GM19455 (cell line): Measurements from ENCODE around the gene BAIAP2L2.

Experiments
- ATAC-seq: cut with Tn5 transposase; IDR thresholded peaks from one replicate; pipeline ENCODE4 v1.9.1; 2021; ENCODE audit not compliant: unreplicated experiment

The BAIAP2L2 gene

DNA sequence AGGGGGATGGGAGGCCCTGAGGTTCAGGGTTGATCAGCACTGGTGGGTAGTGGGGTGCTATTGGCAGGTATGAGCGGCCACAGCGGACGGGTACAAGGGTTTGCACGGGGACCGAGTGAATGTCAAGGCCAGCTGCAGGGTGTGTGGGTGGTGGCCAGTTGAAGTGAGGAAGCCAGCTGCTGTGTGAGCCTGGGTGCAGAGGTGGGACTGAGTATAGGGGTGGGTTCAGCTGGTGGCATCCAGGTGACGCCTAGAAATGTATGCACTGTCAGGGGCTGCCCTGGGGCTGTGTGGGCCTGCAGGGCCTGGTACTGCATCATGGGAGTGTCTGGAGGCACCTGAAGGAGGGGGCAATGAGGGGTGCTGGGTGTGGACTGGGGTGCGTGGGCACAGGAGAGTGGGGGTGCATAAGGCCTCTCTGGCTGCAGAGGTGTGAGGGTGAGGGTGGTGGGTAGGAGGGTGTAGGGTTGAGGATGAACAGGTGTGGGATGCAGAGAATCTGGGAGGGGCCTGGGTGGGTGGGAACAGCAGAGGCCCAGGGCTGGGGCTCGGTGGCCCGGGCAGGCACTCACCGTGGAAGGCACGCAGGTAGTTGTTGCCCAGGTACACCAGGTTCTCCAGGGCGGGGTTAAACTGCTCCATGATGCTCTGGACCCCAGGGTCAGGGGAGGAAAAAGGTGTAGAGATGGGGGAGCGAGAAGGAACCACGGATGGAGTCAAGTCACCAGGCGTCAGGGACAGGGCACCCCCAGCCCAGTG lies 1.7 kb downstream of the BAIAP2L2 start:
- no peak for ATAC-seq

DNA sequence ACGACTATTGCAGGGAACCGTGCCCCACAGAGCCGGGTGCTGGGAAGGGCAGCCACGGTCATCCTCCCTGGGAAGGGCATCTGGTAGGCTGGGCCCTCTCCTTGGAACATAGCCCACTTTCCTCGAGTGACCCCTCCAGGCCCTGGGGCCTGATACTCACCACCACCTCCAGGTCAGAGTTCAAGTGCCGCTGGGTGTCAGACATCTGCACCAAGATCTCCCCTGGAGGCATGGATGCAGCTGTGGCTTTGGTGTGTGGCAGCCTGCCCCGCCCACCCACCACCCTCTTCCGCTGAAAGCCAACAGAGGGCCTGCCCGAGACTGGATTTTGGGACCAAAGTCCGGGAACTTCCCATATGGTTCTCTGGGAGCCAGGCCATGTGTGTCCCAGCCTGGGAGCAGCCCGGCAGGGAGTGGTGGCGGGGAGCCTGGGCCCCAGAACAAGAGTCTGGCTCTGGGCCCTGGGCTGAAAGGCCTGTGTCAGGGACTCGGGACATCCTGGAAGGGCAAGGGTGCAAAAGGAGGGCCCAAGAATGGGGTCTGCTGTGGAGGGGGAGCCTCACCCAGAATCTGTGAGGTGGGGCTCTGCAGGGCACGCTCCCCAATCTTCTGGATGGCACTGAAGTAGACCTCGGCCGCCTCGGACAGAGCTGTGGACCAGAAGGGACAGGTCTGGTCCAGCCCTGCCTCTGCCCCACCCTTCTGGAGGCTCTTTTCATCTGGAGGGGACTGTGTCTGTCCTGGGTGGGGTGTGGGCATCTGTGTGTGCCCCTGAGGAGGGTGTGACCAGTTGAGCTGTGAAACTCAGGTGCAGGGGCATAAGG lies 2.6 kb downstream of the BAIAP2L2 start:
- no peak for ATAC-seq

DNA sequence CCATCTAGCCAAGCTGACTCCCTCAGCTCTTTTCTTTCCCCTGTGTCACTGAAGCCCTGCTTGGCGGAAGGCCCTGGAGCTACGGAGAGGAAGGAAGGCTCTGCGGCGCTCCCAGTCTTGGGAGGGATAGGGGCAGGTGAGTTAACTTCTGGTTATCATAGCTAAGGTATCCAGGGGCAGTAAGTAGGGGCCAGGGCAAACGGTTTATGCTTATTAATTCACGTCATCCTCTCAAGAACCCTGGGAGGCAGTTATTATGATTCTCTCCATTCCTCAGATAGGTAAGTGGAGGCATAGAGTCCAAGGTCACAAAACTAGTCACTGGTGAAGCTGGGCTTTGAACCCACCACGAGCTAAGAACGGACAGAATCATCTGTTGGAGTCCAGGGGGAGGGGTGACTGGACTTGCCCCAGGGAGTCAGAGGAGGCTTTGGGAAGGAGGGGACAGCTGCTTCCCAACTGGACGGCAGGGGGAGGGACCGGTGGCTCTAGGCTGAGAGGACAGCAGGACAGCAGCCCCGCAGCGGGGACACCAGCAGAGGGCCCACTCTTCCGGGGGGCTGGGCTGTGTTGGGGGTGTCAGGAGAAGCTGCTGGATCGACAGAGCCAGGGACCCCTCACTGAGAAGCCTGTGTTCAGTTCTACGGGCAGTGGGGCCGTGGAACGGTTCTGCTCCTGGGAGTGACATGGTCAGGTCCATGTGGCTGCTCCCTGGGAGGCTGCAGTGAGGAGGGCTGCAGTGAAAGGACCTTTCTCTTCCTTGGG lies 3.5 kb downstream of the BAIAP2L2 start:
- ATAC-seq, result no peak

DNA sequence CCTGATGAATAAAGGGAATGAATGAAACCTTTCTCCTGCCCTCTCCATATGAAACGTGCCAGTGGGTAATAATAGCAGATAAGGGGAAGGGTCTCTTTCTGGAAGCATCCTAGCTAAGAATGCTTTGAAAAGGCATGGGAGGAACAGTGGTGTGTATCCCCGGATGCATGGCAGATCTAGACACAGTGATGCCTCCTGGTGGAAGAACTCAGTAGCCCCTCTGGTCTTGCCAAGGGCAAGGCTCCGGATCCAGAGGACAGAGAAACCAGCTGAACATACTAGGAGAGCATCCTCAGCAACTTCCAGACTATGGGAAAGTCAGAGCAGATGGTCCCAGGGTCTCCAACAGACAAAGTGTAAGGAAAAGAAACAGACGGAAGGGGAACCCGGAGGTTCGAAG lies 6.4 kb downstream of the BAIAP2L2 start:
- no peak for ATAC-seq

DNA sequence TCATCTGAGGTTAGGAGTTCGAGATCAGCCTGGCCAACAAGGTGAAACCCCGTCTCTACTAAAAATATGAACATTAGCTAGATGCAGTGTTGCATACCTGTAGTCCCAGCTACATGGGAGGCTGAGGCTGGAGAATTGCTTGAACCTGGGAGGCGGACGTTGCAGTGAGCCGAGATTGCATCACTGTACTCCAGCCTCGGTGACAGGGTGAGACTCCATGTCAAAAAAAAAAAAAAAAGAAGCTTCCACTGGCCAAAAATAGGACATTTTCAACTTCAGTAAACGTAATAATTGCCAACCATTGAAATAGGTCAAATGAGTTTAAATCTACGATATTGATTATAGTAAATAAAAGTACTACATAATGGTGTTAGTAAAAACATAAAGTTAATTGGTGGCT lies 6.8 kb downstream of the BAIAP2L2 start:
- no peak for ATAC-seq

DNA sequence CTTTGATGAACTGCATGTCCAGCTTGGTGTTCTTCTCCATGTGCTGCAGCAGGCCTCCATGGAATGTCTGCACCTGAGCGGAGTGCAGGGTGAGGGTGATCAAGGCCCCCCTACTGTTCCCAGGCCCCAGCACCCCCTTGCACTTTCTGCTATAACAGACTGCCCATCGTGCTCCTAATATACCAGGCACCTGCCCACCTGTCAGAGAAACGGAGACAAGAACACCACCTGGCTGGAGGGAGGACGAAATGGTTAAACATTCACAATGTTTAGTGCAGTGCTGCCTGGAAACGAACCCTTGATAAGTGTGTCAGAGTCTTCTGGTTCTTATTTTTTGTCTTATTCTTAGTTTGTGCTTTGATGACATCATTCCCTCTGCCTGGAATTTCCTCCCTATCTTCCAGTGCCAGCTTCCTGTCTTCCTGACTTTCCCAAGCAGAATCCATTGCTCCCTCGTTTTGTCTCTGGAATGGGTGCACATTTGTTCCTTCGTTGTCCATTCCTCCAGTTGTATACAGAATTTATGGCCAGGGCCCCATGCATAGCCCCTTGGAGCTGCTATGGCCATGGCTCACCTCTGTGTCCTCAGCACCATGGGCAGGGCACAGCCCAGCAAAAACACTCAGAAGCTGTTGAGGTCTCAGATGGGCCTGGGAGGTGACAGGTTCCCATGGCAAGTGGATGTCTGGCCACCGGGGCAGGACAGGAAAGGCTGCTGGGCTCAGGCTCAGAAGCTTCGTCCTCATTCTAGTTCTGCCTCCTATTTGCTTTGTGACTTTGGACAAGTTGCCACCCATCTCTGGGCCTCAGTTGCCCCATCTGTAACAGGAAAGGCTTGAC lies 11.9 kb downstream of the BAIAP2L2 start:
- ATAC-seq, result no peak

DNA sequence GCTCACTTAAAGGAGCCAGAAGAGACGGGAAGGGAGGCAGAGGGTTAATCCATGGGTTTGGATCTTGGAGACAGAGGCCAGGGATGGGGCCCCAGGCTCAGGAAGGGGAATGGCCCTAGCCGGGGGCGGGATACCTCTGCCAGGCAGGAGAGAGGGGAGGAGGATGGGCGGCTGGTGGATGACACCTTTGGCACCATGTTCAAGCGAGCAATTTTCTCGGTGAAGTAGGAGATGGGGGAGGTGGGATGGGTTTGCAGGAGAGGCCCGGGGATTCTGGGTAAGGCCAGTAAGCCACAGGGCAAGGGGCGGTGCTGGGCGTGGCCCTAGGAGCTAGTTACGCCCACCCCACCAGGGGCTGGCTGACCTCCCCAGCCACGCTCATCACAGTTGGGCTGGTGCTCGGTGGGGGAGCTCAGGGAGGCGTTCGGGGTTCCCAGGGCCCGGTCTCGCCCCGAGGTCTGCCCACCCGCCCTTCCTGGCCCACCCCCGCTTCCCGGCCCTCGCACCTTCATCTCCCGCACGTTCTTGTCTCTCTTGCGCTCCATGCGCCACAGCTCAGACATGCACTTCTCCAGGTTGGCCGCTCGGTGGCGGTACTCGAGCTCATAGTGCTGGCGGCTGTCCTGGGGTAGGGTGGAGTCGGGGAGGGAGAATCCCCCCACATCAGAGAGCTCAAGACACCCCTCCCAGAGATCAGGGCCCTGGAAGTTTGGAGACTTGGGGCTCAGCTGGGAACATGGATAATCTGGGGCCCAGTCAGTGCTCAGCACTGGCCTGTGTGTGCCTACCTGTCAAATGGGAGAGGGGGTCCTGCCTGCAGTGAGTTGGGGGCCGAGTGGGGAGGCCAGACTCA lies 12.7 kb downstream of the BAIAP2L2 start:
- ATAC-seq, result no peak

DNA sequence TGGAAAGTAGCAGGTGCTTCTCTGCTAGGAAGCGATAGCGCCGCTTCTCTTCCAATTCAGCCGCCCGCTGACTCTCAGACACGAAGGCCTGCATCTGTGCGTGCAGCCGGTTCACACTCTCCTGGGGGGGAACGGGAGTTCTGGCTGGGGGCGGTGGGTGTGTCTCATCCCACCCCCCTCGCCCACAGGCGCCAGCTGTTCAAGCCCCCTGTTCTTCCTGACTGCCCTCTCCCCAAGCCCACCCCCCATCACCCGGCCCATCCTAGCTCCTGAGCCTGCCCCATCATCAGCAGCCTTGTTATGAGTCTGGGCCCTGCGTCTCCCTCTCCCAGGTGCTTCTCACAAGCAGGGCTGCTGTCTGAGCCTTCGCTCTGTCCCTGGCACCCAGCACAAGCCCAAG lies 13.4 kb downstream of the BAIAP2L2 start:
- ATAC-seq, result no peak

DNA sequence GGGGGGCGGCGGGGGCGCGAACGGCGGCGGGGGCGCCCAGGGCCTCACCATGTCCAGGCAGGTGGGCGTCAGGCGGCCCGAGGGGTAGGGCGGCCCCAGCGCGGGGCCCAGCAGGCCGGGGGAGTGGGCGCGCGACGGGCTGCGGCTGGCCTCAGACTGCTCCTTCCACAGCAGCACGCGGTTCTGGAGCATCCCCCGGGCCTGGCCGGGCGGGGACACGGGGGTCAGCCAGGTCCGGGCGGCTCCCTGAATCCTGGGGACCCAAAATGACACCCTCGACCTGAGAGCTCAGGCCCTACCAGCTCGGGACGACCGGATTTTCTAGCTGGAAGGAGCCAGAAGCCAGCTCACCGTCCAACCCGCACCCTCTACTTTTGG lies 21.0 kb downstream of the BAIAP2L2 start:
- ATAC-seq, result no peak

DNA sequence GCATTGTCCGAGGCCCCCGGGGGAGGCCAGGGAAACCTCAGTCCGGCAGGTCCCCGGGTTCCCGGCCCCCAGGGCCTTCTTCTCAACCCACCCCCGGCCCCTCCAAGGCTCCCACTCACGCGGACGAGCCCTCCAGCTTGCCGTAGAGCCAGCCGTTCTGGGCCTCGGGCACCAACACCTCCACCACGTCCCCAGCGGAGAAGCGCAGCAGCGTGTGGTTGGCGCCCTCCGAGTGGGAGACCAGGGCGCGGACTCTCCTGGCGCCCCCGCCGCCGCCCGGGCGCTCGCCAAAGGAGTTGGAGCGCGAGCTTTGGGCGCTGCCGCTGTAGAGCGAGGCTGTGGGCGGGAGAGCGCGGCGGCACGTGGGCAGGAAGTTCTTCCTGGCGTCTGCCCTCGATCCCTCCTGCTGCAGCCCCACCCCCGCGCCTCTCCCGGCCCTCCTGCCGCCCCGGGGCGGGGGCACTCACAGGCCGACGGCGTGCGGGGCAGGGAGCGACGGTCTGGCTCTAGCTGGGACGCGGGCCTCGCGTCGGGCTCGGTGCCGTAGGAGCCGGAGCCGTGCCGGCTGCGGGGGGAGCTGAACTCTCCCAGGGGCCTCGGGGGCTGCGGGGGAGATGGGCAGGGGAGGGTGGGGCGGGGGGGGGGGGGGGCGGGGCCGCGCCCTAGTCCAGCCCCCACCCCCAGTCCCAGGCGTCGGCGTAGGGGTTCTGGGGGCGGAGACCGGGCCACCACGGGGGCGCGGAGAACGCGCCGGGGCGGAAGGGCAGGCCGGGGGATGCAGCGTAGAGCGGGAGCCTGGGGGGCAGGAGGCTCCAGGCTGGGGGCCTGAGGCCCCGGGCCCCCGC lies 21.6 kb downstream of the BAIAP2L2 start:
- ATAC-seq, result no peak

DNA sequence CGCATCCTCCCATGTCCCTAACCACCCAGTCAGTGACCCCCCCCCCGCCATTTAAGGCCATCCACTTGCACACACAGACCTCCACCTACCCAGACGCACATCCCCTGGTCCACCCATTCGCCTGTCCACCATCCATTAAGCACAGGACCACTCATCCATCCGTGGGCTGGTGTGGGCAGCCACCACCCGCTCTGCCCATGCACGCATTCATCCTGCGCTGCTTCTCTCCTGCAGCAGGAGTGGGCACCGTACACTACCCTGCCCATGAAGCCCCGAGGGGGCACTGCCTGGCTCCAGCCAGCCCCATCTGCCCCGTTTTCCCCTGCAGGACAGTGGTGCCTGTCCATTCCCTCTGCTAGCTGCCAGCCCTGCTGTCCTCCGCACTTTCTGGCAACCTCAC lies 22.6 kb downstream of the BAIAP2L2 start:
- ATAC-seq, result no peak

DNA sequence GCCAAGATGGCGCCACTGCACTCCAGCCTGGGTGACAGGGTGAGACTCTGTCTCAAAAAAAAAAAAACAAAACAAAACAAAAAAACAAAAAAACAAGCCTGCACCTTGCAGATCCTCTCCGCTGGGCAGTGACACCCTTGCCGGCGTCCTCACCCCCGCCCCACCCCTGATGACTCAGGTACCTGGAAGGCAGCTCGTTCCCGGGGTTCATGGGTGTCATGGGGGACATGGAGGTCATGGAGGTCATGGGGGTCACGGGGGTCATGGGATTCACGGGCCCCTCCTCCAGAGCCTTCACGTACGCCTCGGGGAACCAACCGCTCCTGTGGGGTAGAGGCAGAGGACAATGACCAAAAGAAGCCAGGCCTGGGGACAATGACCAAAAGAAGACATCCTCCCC lies 23.5 kb downstream of the BAIAP2L2 start:
- ATAC-seq, result no peak

DNA sequence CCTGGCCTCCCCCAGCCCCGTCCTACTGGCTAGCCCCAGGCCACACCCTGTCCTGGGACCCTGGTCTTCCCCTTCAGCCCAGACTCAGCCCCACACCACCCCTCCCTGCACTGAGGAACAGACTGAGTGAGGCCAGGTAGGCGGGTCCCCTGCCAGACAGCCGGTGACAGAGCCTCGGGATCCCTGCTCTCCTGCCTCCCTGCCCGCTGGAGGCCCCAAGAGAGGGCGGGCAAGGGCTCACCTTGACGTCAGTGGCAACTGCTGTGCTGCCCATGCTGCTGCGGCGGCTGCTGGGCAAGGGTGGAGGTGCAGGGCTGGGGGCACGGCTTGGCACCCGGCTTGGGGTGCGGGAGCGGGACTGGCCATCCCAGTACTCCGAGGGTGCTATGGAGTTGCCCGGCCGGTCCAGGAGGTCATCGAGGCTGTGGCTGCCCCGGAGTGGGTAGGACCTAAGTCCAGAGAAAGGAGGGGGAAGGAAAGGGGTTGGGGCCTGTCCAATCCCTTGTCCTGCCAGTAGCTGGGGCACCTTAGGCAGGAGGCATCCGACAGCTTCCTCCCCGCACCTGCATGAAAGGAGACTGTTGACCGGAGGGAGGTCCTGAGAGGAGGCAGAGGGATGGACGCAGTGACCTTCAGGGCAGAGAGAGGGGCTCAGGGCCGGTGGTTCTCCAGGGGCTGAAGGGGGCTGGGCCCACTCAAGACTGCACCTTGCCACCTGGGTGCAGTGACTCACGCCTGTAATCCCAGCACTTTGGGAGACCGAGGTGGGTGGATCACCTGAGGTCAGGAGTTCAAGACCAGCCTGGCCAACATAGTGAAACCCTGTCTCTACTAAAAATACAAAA lies 24.3 kb downstream of the BAIAP2L2 start:
- no peak for ATAC-seq

DNA sequence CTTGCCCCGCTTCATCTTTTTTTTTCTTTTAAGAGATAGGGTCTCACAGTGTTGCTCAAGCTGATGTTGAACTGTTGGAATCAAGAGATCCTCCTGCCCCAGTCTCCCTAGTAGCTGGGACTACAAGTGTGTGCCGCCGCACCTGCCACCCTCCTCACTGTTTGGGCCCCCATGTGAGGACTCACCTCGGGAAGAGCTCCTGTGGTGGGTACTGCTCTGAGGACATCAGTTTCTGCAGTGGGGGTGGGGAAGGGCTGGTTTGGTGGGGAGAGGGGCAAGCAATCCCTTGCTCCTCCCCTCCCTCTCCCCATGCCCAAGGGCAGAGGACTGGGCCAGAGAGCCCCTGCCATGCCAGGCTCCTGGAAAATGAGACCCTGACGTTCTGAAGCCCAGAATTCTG lies 25.0 kb downstream of the BAIAP2L2 start:
- no peak for ATAC-seq

DNA sequence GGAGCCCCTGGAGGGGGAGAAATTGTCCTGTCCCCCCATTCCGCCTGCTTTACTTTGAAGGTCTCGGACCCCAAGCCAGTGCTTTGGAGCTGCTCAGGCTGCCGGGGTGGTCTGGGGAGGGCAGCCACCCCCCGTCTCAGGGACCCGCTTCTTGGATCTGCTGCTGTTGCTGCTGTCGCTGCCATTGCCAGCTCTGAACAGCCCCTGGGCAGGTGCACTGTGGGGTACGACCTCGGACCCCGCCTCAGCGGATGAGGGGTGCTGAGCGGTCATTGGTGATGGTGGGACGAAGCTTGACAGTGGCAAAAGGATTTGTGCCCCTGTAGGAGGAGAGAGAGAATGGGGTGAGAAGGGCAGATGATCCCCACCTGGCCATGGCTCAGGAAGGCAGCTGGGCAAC lies 25.4 kb downstream of the BAIAP2L2 start:
- ATAC-seq, result no peak

DNA sequence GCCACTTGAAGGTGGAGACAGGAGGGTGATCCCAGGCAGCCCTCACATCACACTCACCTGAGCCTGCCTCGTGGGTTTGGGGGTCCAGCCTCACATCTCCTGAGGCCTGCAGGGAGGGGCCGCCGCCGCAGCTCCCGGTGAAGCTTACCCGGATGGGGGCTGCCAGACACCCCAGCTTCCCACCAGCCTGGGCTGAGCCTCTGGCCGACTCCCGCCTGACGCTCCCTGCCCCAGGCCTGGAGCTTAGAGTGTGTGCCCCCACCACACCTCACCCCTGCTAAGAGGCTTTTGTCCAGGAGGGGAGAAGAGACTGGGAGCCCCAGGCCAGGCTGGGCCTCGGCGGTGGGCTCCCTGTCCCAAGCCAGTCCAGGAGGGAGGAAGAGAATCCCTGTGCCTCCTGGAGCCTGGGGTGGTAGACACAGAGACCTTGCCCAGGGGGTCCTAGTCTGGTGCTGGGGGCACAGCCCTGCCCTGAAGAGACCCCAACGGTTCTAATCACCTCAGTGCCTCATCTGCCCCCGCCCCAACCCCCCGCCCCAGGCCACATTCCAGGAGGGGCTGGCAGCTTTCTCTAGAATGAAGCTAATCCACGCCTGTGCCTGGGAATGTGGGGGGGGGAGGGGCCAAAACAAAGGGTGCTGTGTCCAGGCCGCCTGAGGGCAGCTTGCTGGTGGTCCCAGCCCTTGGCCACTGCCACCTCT lies 26.4 kb downstream of the BAIAP2L2 start, which contains the start of gene SLC16A8:
SLC16A8 (minus strand) TSS at position 254 of the 701 bp plus-strand sequence. CDS start 1,311 bp downstream, outside the sequence.
- no peak for ATAC-seq

DNA sequence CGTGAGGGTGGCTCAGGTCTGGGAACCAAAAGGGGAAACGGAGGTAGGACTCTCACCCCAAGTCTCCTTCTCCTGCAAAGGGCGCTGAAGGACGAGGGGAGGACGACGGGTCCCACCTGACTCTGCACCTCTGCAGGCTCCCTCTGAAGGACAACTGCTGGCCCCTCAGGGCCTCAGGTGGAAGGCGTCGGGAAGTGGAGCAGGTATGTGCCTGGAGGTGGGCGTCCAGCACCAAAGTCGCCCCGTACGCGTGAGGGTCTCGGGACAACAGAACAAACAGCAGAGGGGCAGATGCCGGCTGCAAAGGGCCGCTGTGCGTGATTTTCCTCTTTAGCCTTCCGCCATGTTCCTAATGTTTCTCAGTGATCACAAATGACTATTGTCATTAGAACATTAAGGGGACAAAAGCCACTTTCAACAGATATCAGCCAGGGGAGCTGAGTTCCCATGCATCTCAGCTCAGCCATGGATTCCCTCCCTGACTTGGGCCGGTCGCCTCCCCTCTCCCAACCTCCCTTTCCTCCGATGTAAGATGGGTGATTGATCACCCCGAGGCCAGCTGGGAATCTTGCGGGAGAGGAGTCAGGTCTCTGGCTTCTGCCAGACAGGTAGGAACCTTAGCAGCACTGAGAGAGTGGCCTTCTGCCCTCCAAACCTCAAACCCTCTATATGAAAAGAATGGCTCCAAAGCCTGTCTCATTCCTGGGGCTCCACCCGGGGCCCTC lies 27.3 kb downstream of the BAIAP2L2 start:
- ATAC-seq, result no peak
